Stomach (tissue), 9 donors: Measurements from ENCODE around the gene ADH1C. TPM values are rescaled to one million over a fixed set of nuclear protein-coding genes. Genes with fewer than 3 reads are reported as not detected.
"Not testable (repeated sequence)": the region's sequence is repeated elsewhere in the genome, so short reads cannot be mapped to it uniquely, and the experiment has no call there.

ENCODE experiments used
- DNase-seq, 2 donors: peaks; one replicate each; pipeline versions ENCODE4 v3.0.0 to v3.0.0-alpha.2; 2013 to 2019
- H3K27ac ChIP-seq, 5 donors: fragments of 200-600 bp in 4 of 5; sonication (generic) in 4 of 5; one replicate each; pipeline ENCODE4 v1.5.1; 2013 to 2019; ENCODE audit warnings: mild to moderate bottlenecking in 1 of 5, moderate library complexity in 1 of 5
- H3K27me3 ChIP-seq, 3 donors: fragments of 200-600 bp; sonication (generic); one replicate each; pipeline ENCODE4 v1.5.1; 2017 to 2019; ENCODE audit warnings: mixed run types in 1 of 3
- H3K36me3 ChIP-seq, 4 donors: fragments of 200-600 bp; sonication (generic); 1 replicate in 3 of 4; 2 replicates in 1 of 4; pipeline ENCODE4 v1.5.1; 2016 to 2019
- H3K4me1 ChIP-seq, 4 donors: fragments of 200-600 bp; sonication (generic); one replicate each; pipeline ENCODE4 v1.5.1; 2016 to 2019
- H3K4me3 ChIP-seq, 4 donors: fragments of 200-600 bp; sonication (generic) in 3 of 4; one replicate each; pipeline ENCODE4 v1.5.1; 2016 to 2019; ENCODE audit warnings: mild to moderate bottlenecking in 1 of 4
- H3K9me3 ChIP-seq, 4 donors: fragments of 200-600 bp; sonication (generic); one replicate each; pipeline ENCODE4 v1.5.1; 2016 to 2019
- EP300 ChIP-seq: sonication (generic); formaldehyde crosslinking; IDR thresholded peaks from one replicate; pipeline ENCODE4 v1.6.1; 2017; ENCODE audit warnings: antibody characterized with exemption
- POLR2A ChIP-seq, 4 donors: fragments of 450-650 bp; IDR thresholded peaks; one replicate each; pipeline ENCODE4 v1.6.1; 2016; ENCODE audit warnings: antibody characterized with exemption in 4 of 4, control low read depth in 2 of 4, mild to moderate bottlenecking in 1 of 4, moderate library complexity in 1 of 4
- POLR2AphosphoS5 ChIP-seq, 3 donors: sonication (generic); formaldehyde crosslinking; IDR thresholded peaks; one replicate each; pipeline ENCODE4 v1.6.1; 2016; ENCODE audit warnings: antibody characterized with exemption in 3 of 3
- WGBS, 5 donors: extraction: QIAGEN DNeasy Blood & Tissue Kit in 3 of 5; methylation state at CpG; one replicate each; pipeline versions ENCODE4 v1.1.5 to v1.1.7; 2013 to 2018; 5-methylcytosine and 5-hydroxymethylcytosine counted together
- intact Hi-C: fragments of 100-400 bp; cut with DNase I; formaldehyde crosslinking; loops from one replicate; pipeline ENCODE4 v1.15.1; 2023; ENCODE audit warnings: low total_unique reads
- polyA plus RNA-seq, 3 donors: library from polyadenylated mRNA; stranded (reverse); fragments of 200-250 nt; gene quantifications; one replicate each; pipeline ENCODE4 v1.2.3, GENCODE V29; 2013
- total RNA-seq, 5 donors: library from RNA; depleted of rRNA; stranded (reverse); fragments of >200 nt; gene quantifications; one replicate each; pipeline versions ENCODE4 v1.1.0 to v1.2.3, GENCODE V29; 2014 to 2016
- TF ChIP-seq, protein P1 (sequence below), 7 experiments: fragments of 450-650 bp in 4 of 7; fragments of 200-600 bp in 3 of 7; sonication (generic) in 3 of 7; IDR thresholded peaks; one replicate each; pipeline ENCODE4 v1.5.1; 2016 to 2019; ENCODE audit warnings: antibody characterized with exemption in 7 of 7, control low read depth in 2 of 7, mild to moderate bottlenecking in 1 of 7
- donor health status: healthy with polysubstance abuse.
- donor health status: Bipolar disorder and iron deficiency.
- donor health status: healthy.

Gene ADH1C
- total and polyA plus RNA-seq, 8 donors, result 29.9 to 427 (median 76.5) TPM; not detected in 1

GRCh38 chr4:99357948-99358347 is 5.4 kb upstream of the ADH1C start:
- WGBS, 5 donors, result 21 to 49% (median 32%) methylated on average over 2 of the region's 2 CpGs
- Histone ChIP-seq H3K9me3 (peaks cover 0 to 12% (median 6%) of the 10 kb centered on the region in 4 donors), H3K27me3 (no peaks in the 10 kb centered on the region), H3K4me3 (no peak overlapping the region), H3K27ac (peak overlapping the region in 1 of 5 donors; percentile 32), H3K4me1 (peaks cover 0 to 25% (median 6%) of the 10 kb centered on the region in 4 donors), H3K36me3 (no peaks in the 10 kb centered on the region)
- DNase-seq, result no peak
- TF ChIP-seq EP300 (no peak), POLR2A (IDR thresholded peaks at IDR 0.05) (no peak)
- intact Hi-C loops, result no loop called here

GRCh38 chr4:99356992-99357391 is 4.4 kb upstream of the ADH1C start:
- Histone ChIP-seq H3K4me3 (no peak overlapping the region), H3K36me3 (no peaks in the 10 kb centered on the region), H3K4me1 (peaks cover 0 to 21% (median 7%) of the 10 kb centered on the region in 4 donors), H3K27ac (no peak overlapping the region), H3K27me3 (no peaks in the 10 kb centered on the region), H3K9me3 (peaks cover 0 to 12% (median 6%) of the 10 kb centered on the region in 4 donors)
- WGBS, 5 donors, result 76 to 95% (median 88%) methylated on average over 1 of the region's 1 CpG
- intact Hi-C loops, result no loop called here
- no peak for DNase-seq
- TF ChIP-seq EP300, result no peak
- TF ChIP-seq POLR2A (IDR thresholded peaks at IDR 0.05), result no peak
- TF ChIP-seq, protein P1, sequence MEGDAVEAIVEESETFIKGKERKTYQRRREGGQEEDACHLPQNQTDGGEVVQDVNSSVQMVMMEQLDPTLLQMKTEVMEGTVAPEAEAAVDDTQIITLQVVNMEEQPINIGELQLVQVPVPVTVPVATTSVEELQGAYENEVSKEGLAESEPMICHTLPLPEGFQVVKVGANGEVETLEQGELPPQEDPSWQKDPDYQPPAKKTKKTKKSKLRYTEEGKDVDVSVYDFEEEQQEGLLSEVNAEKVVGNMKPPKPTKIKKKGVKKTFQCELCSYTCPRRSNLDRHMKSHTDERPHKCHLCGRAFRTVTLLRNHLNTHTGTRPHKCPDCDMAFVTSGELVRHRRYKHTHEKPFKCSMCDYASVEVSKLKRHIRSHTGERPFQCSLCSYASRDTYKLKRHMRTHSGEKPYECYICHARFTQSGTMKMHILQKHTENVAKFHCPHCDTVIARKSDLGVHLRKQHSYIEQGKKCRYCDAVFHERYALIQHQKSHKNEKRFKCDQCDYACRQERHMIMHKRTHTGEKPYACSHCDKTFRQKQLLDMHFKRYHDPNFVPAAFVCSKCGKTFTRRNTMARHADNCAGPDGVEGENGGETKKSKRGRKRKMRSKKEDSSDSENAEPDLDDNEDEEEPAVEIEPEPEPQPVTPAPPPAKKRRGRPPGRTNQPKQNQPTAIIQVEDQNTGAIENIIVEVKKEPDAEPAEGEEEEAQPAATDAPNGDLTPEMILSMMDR (IDR thresholded peaks at IDR 0.05), result no peak
- TF ChIP-seq POLR2AphosphoS5 (IDR thresholded peaks at IDR 0.05), result no peak

- peaks cover 0 to 12% (median 6%) of the 10 kb centered on the region in 4 donors for H3K9me3 ChIP-seq
- intact Hi-C loops, H3K27me3 ChIP-seq, H3K4me3 ChIP-seq, DNase-seq, H3K27ac ChIP-seq, H3K36me3 ChIP-seq: not testable (repeated sequence)
- 77 to 87% (median 82%) methylated on average over 10 of the region's 10 CpGs for WGBS, 5 donors
- peaks cover 0 to 17% (median 7%) of the 10 kb centered on the region in 4 donors for H3K4me1 ChIP-seq
These were observed 3.6 kb upstream of the ADH1C start for GRCh38 chr4:99356149-99356548.

GRCh38 chr4:99351487-99351886 is 1.1 kb downstream of the ADH1C start:
- no peak for DNase-seq
- peaks cover 0 to 3% (median 0%) of the 10 kb centered on the region in 4 donors for H3K9me3 ChIP-seq
- no peaks in the 10 kb centered on the region for H3K27me3 ChIP-seq
- 33 to 49% (median 42%) methylated on average over 2 of the region's 2 CpGs for WGBS, 5 donors
- intact Hi-C loops, result no loop called here
- TF ChIP-seq, protein P1 (IDR thresholded peaks at IDR 0.05), result no peak
- TF ChIP-seq EP300 (no peak), POLR2AphosphoS5 (IDR thresholded peaks at IDR 0.05) (no peak), POLR2A (IDR thresholded peaks at IDR 0.05) (no peak)
- H3K36me3 ChIP-seq, result peaks cover 0 to 4% (median 0%) of the 10 kb centered on the region in 4 donors
- H3K4me3 ChIP-seq, result peak overlapping the region; percentile 14 to 33 (median 22)
- no peak overlapping the region for H3K27ac ChIP-seq
- H3K4me1 ChIP-seq, result peaks cover 0 to 11% (median 5%) of the 10 kb centered on the region in 4 donors

DNA sequence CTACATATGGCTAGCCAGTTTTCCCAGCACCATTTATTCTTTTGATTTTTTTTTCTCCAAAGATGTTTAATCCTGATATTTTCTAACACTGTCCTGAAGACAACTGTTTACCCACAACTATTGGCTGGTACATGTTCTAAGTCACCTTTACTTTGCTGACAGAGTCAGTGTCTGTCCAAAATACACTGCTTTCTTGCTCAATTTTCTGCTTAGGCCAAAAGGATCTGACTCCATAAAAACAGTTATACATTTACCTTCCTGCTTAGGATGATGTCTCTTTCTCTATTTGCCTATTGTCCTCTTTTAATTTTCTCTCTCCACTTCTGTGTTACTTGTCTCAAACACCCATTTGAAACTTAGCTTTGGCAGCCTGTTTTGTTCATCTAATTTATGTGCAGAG is 3.2 kb downstream of the ADH1C start:
- peaks cover 0 to 4% (median 0%) of the 10 kb centered on the region in 4 donors for H3K36me3 ChIP-seq
- H3K9me3 ChIP-seq, result no peaks in the 10 kb centered on the region
- peaks cover 0 to 11% (median 5%) of the 10 kb centered on the region in 4 donors for H3K4me1 ChIP-seq
- intact Hi-C loops, result no loop called here
- H3K27me3 ChIP-seq, result no peaks in the 10 kb centered on the region
- TF ChIP-seq EP300 (no peak), POLR2AphosphoS5 (IDR thresholded peaks at IDR 0.05) (no peak), POLR2A (IDR thresholded peaks at IDR 0.05) (no peak)
- TF ChIP-seq, protein P1 (IDR thresholded peaks at IDR 0.05), result no peak
- no peak for DNase-seq
- H3K4me3 ChIP-seq, result no peak overlapping the region
- H3K27ac ChIP-seq, result no peak overlapping the region

DNA sequence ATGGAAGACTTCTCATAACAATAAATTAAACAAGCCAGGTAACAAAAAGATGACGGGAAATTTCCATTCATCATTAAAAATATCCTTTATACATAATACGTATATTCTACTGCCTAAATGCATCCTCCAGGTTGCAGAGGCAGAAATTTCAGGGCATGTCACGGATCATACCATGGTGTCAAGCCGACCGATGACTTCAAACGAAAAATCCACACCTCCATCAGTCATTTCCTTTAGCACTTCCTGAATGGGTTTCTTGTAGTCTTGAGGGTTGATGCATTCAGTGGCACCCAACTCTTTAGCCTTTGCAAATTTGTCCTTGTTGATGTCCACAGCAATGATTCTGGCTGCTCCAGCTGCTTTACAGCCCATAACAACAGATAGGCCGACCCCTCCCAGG is 9.9 kb downstream of the ADH1C start:
- H3K27me3 ChIP-seq, intact Hi-C loops, H3K4me1 ChIP-seq, DNase-seq, H3K27ac ChIP-seq, H3K9me3 ChIP-seq, H3K4me3 ChIP-seq: not testable (repeated sequence)
- peaks cover 0 to 18% (median 0%) of the 10 kb centered on the region in 4 donors for H3K36me3 ChIP-seq
- 67 to 89% (median 81%) methylated on average over 7 of the region's 7 CpGs for WGBS, 5 donors
